ENCODE data around the gene TSNAXIP1. TPM values are rescaled to one million over a fixed set of nuclear protein-coding genes. Genes with fewer than 3 reads are reported as not detected.

The TSNAXIP1 gene
- total and polyA plus RNA-seq, 2 donors (not counting 1 experiment from before 2014, with no cell fraction given): 0.97 to 1.2 TPM

Small RNA genes lying within 50 kb of the gene (small RNA-seq; reads per million reads assigned to genes)
- not detected for gene AC040162.2 (ENCODE audit: insufficient read length, low read depth, low replicate concordance)

Other genes starting within 250 kb of the TSNAXIP1 start
- gene CTCF, start 244.4 kb upstream of the TSNAXIP1 start, total RNA-seq: 78.4 and 80.6 TPM in 2 replicates
- 42.7 and 55.2 TPM in 2 replicates for gene CTCF, start 244.4 kb upstream of the TSNAXIP1 start, polyA plus RNA-seq
- gene CARMIL2, start 161.7 kb upstream of the TSNAXIP1 start, total RNA-seq: 167 and 170 TPM in 2 replicates
- 169 and 235 TPM in 2 replicates for gene CARMIL2, start 161.7 kb upstream of the TSNAXIP1 start, polyA plus RNA-seq
- 47.6 and 58.1 TPM in 2 replicates for gene ACD, start 146.6 kb upstream of the TSNAXIP1 start, total RNA-seq
- gene ACD, start 146.6 kb upstream of the TSNAXIP1 start, polyA plus RNA-seq: 60.2 and 71.4 TPM in 2 replicates
- 13.6 and 14.8 TPM in 2 replicates for gene PARD6A, start 145.9 kb upstream of the TSNAXIP1 start, total RNA-seq
- 7.9 and 15.9 TPM in 2 replicates for gene PARD6A, start 145.9 kb upstream of the TSNAXIP1 start, polyA plus RNA-seq
- 12.8 and 14.3 TPM in 2 replicates for gene ENKD1, start 140.1 kb upstream of the TSNAXIP1 start, total RNA-seq
- 12.6 and 13.3 TPM in 2 replicates for gene ENKD1, start 140.1 kb upstream of the TSNAXIP1 start, polyA plus RNA-seq
- gene C16orf86, start 140.1 kb upstream of the TSNAXIP1 start, total RNA-seq: 8.7 and 9.9 TPM in 2 replicates
- gene C16orf86, start 140.1 kb upstream of the TSNAXIP1 start, polyA plus RNA-seq: 13.3 and 18.0 TPM in 2 replicates
- 18.1 and 18.2 TPM in 2 replicates for gene GFOD2, start 87.6 kb upstream of the TSNAXIP1 start, total RNA-seq
- gene GFOD2, start 87.6 kb upstream of the TSNAXIP1 start, polyA plus RNA-seq: 9.5 and 11.9 TPM in 2 replicates
- 32.2 and 33.1 TPM in 2 replicates for gene RANBP10, start 329 bp upstream of the TSNAXIP1 start, total RNA-seq
- 26.8 and 29.0 TPM in 2 replicates for gene RANBP10, start 329 bp upstream of the TSNAXIP1 start, polyA plus RNA-seq
- 42.7 and 44.0 TPM in 2 replicates for gene THAP11, start 35.4 kb downstream of the TSNAXIP1 start, total RNA-seq
- 12.0 and 24.4 TPM in 2 replicates for gene THAP11, start 35.4 kb downstream of the TSNAXIP1 start, polyA plus RNA-seq
- gene NUTF2, start 40.0 kb downstream of the TSNAXIP1 start, total RNA-seq: 42.8 and 50.1 TPM in 2 replicates
- 39.6 and 87.3 TPM in 2 replicates for gene NUTF2, start 40.0 kb downstream of the TSNAXIP1 start, polyA plus RNA-seq
- gene CENPT, start 40.8 kb downstream of the TSNAXIP1 start, total RNA-seq: 75.0 and 82.7 TPM in 2 replicates
- 165 and 169 TPM in 2 replicates for gene CENPT, start 40.8 kb downstream of the TSNAXIP1 start, polyA plus RNA-seq
- 83.3 and 95.1 TPM in 2 replicates for gene EDC4, start 66.2 kb downstream of the TSNAXIP1 start, total RNA-seq
- gene EDC4, start 66.2 kb downstream of the TSNAXIP1 start, polyA plus RNA-seq: 84.5 and 92.0 TPM in 2 replicates
- 2.1 and 2.8 TPM in 2 replicates for gene NRN1L, start 78.0 kb downstream of the TSNAXIP1 start, total RNA-seq
- gene NRN1L, start 78.0 kb downstream of the TSNAXIP1 start, polyA plus RNA-seq: 4.1 and 4.2 TPM in 2 replicates
- gene PSKH1, start 86.4 kb downstream of the TSNAXIP1 start, total RNA-seq: 29.1 TPM in 2 replicates
- 13.0 and 20.1 TPM in 2 replicates for gene PSKH1, start 86.4 kb downstream of the TSNAXIP1 start, polyA plus RNA-seq
- gene CTRL, start 125.0 kb downstream of the TSNAXIP1 start, total RNA-seq: 5.8 and 8.1 TPM in 2 replicates
- gene CTRL, start 125.0 kb downstream of the TSNAXIP1 start, polyA plus RNA-seq: 17.8 and 19.0 TPM in 2 replicates
- 167 and 176 TPM in 2 replicates for gene PSMB10, start 130.0 kb downstream of the TSNAXIP1 start, total RNA-seq
- 127 and 176 TPM in 2 replicates for gene PSMB10, start 130.0 kb downstream of the TSNAXIP1 start, polyA plus RNA-seq
- gene LCAT, start 137.2 kb downstream of the TSNAXIP1 start, total RNA-seq: 12.4 and 16.3 TPM in 2 replicates
- gene LCAT, start 137.2 kb downstream of the TSNAXIP1 start, polyA plus RNA-seq: 7.6 and 9.3 TPM in 2 replicates
- 42.2 and 43.8 TPM in 2 replicates for gene SLC12A4, start 161.7 kb downstream of the TSNAXIP1 start, total RNA-seq
- gene SLC12A4, start 161.7 kb downstream of the TSNAXIP1 start, polyA plus RNA-seq: 20.2 and 34.0 TPM in 2 replicates
- gene DPEP3, start 173.6 kb downstream of the TSNAXIP1 start, total RNA-seq: 2.0 and 2.6 TPM in 2 replicates
- gene DPEP3, start 173.6 kb downstream of the TSNAXIP1 start, polyA plus RNA-seq: 1.9 and 3.1 TPM in 2 replicates
- 122 and 123 TPM in 2 replicates for gene DPEP2, start 192.6 kb downstream of the TSNAXIP1 start, total RNA-seq
- gene DPEP2, start 192.6 kb downstream of the TSNAXIP1 start, polyA plus RNA-seq: 150 and 169 TPM in 2 replicates
- not detected in 2 replicates for gene DPEP2NB, start 209.0 kb downstream of the TSNAXIP1 start, total RNA-seq
- gene DPEP2NB, start 209.0 kb downstream of the TSNAXIP1 start, polyA plus RNA-seq: not detected in 2 replicates
- 19.2 and 20.2 TPM in 2 replicates for gene DDX28, start 216.3 kb downstream of the TSNAXIP1 start, total RNA-seq
- gene DDX28, start 216.3 kb downstream of the TSNAXIP1 start, polyA plus RNA-seq: 6.4 and 8.0 TPM in 2 replicates
- 61.1 and 69.1 TPM in 2 replicates for gene DUS2, start 216.4 kb downstream of the TSNAXIP1 start, total RNA-seq
- 93.0 and 98.9 TPM in 2 replicates for gene DUS2, start 216.4 kb downstream of the TSNAXIP1 start, polyA plus RNA-seq

All from B cell (primary cell).